ENCODE results near the gene ZNF141. TPM values are rescaled to one million over a fixed set of nuclear protein-coding genes. Genes with fewer than 3 reads are reported as not detected.

The ZNF141 gene
- total RNA-seq (2021; ENCODE audit: unreplicated experiment) (0.17 TPM), Bru-seq, nascent RNA (percentile 8 among the genes with signal in this experiment), BruChase-seq, experiment 1, labeled RNA remaining after a 6-hour chase (percentile 4 among the genes with signal in this experiment), BruChase-seq, experiment 2, labeled RNA remaining after a 2-hour chase (percentile 11 among the genes with signal in this experiment)
- polyA plus RNA-seq (2012): not detected in 2 replicates
- long read RNA-seq: 0 reads

DNA sequence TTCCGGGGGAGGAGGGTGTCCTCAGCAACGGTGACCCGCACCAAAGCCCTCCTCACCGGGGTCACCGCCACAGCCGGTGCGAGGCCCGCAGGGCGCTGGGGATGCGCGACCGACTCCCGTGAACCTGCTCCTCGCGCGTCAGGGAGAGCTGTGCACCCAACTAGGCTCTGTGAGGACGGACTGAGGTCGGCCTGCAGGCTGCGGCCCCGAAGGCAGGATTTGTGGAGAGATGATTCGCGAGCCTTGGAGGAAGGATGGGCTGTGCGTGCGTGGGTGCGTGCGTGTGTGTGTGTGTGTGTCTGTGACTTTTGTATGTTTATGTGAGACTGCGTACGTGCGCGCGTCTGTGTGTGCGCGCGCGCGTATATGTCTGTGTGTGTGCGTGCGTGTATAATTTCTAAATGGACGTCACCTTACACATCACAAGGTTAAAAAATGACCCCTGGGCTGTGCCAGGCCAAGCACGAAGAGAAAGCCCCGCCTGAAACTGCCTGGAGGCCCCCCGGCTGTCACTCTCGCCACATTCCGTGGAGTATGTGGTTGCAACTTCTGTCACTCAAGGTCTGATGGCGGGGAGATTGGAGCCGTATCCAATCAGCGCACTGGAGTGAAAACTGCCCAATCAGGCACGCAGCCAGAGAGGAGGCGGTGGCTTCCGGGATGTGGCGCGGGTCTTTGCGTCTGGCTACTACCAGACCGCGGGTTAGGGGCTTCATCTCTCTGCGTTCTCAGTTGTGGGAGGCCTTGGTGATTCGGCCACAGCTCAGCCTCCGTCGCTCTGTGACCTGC is at the start of gene ZNF141:
Gene ZNF141 (plus strand): TSS at position 672 of the 789 bp plus-strand sequence. CDS start 170 bp downstream, outside the sequence.
- intact Hi-C loops (cut with micrococcal nuclease): no loop called here
- no peaks in the 10 kb centered on the region for H4K20me1 ChIP-seq (ENCODE audit: insufficient read depth)
- H3K4me1 ChIP-seq (ENCODE audit: control insufficient read depth in 1 of 2, insufficient read depth in 2 of 2, low read length in 2 of 2): no peaks in the 10 kb centered on the region
- no peaks in the 10 kb centered on the region for H3K27me3 ChIP-seq (ENCODE audit: insufficient read depth, low read length)
- no peak within 1 kb of the TSS for H3K4me2 ChIP-seq (ENCODE audit: low read length)
- H3K9me3 ChIP-seq (ENCODE audit: control insufficient read depth in 1 of 2, insufficient read depth in 1 of 2, low read depth in 1 of 2, low read length in 2 of 2): peaks cover 0 to 7% of the 10 kb centered on the region in 2 experiments; a peak in 2 of 4 replicates
- POLR2A ChIA-PET: no interaction called here
- H3K79me2 ChIP-seq (ENCODE audit: insufficient read depth, low read length): no peaks in the 10 kb centered on the region
- no peak for TF ChIP-seq EZH2 (IDR thresholded peaks at IDR 0.05)
- no peak for TF ChIP-seq ZFX (IDR thresholded peaks at IDR 0.05)
- no peak for TF ChIP-seq RAD21 (IDR thresholded peaks at IDR 0.05; ENCODE audit: low read depth)
- TF ChIP-seq YY1 (IDR thresholded peaks at IDR 0.05; ENCODE audit: extremely low read depth, insufficient replicate concordance, low read depth, low read length): no peak
- TF ChIP-seq, protein P1, sequence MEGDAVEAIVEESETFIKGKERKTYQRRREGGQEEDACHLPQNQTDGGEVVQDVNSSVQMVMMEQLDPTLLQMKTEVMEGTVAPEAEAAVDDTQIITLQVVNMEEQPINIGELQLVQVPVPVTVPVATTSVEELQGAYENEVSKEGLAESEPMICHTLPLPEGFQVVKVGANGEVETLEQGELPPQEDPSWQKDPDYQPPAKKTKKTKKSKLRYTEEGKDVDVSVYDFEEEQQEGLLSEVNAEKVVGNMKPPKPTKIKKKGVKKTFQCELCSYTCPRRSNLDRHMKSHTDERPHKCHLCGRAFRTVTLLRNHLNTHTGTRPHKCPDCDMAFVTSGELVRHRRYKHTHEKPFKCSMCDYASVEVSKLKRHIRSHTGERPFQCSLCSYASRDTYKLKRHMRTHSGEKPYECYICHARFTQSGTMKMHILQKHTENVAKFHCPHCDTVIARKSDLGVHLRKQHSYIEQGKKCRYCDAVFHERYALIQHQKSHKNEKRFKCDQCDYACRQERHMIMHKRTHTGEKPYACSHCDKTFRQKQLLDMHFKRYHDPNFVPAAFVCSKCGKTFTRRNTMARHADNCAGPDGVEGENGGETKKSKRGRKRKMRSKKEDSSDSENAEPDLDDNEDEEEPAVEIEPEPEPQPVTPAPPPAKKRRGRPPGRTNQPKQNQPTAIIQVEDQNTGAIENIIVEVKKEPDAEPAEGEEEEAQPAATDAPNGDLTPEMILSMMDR (IDR thresholded peaks at IDR 0.05 in 2 of 3, conservative IDR thresholded peaks at IDR 0.05 in 1 of 3; ENCODE audit: borderline replicate concordance in 1 of 3, insufficient read depth in 1 of 3, low read depth in 2 of 3, low read length in 2 of 3): no peak
- TF ChIP-seq JUND (IDR thresholded peaks at IDR 0.05): no peak
- TF ChIP-seq, protein P2, sequence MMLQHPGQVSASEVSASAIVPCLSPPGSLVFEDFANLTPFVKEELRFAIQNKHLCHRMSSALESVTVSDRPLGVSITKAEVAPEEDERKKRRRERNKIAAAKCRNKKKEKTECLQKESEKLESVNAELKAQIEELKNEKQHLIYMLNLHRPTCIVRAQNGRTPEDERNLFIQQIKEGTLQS (IDR thresholded peaks at IDR 0.05): no peak
- TF ChIP-seq ZNF274 (IDR thresholded peaks at IDR 0.05; ENCODE audit: low read depth, low read length): no peak
- no peak for TF ChIP-seq ELF1 (IDR thresholded peaks at IDR 0.05; ENCODE audit: borderline replicate concordance, low read depth)
- TF ChIP-seq POLR2A (IDR thresholded peaks at IDR 0.05; ENCODE audit: borderline replicate concordance, extremely low read depth, insufficient read depth, insufficient read length): no peak
- TF ChIP-seq, protein P3, sequence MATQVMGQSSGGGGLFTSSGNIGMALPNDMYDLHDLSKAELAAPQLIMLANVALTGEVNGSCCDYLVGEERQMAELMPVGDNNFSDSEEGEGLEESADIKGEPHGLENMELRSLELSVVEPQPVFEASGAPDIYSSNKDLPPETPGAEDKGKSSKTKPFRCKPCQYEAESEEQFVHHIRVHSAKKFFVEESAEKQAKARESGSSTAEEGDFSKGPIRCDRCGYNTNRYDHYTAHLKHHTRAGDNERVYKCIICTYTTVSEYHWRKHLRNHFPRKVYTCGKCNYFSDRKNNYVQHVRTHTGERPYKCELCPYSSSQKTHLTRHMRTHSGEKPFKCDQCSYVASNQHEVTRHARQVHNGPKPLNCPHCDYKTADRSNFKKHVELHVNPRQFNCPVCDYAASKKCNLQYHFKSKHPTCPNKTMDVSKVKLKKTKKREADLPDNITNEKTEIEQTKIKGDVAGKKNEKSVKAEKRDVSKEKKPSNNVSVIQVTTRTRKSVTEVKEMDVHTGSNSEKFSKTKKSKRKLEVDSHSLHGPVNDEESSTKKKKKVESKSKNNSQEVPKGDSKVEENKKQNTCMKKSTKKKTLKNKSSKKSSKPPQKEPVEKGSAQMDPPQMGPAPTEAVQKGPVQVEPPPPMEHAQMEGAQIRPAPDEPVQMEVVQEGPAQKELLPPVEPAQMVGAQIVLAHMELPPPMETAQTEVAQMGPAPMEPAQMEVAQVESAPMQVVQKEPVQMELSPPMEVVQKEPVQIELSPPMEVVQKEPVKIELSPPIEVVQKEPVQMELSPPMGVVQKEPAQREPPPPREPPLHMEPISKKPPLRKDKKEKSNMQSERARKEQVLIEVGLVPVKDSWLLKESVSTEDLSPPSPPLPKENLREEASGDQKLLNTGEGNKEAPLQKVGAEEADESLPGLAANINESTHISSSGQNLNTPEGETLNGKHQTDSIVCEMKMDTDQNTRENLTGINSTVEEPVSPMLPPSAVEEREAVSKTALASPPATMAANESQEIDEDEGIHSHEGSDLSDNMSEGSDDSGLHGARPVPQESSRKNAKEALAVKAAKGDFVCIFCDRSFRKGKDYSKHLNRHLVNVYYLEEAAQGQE (IDR thresholded peaks at IDR 0.05; ENCODE audit: low read depth): no peak
- TF ChIP-seq, protein P4, sequence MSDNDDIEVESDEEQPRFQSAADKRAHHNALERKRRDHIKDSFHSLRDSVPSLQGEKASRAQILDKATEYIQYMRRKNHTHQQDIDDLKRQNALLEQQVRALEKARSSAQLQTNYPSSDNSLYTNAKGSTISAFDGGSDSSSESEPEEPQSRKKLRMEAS (IDR thresholded peaks at IDR 0.05): no peak
- no peaks in the 10 kb centered on the region for H3K36me3 ChIP-seq (ENCODE audit: control insufficient read depth in 1 of 2, insufficient read depth in 2 of 2, low read length in 2 of 2)
- no peak within 1 kb of the TSS for H2AFZ ChIP-seq (ENCODE audit: low read depth, low read length, poor library complexity, severe bottlenecking)
- RAD21 ChIA-PET (ENCODE audit: low non-redundant PET in 1 of 2, low total read pairs in 2 of 2, uncharacterized antibody in 2 of 2, unreplicated experiment in 2 of 2): no interaction called here
- H3K4me3 ChIP-seq (replicated peaks in 1 of 2; ENCODE audit: low read depth in 1 of 2, low read length in 2 of 2): no peak within 1 kb of the TSS
- no peak for ATAC-seq
- CTCF ChIA-PET: no interaction called here
- H3K9me2 ChIP-seq (ENCODE audit: insufficient read depth): no peaks in the 10 kb centered on the region
- BruUV-seq (replicated peaks): no TSS peak
- no peak within 1 kb of the TSS for H3K27ac ChIP-seq (ENCODE audit: low read depth, low read length)
- DNase-seq (ENCODE audit: low read depth, low spot score): no peak
- H3K9ac ChIP-seq (ENCODE audit: low read length): no peak within 1 kb of the TSS
